ENCODE data around the gene ANGPT4.

ANGPT4 gene

GRCh38 chr20:841568-842546 lies 74.3 kb downstream of the ANGPT4 start:
- peak overlapping the region; percentile 33 for H3K4me3 ChIP-seq (ENCODE audit: low read depth, low read length)
- no peak for TF ChIP-seq CTCF (IDR thresholded peaks at IDR 0.05; ENCODE audit: insufficient read depth, low read depth, low read length, missing control alignments)
- no peak for DNase-seq (ENCODE audit: low read depth)

GRCh38 chr20:840858-841567 lies 75.1 kb downstream of the ANGPT4 start:
- peak overlapping the region; percentile 33 for H3K4me3 ChIP-seq (ENCODE audit: low read depth, low read length)
- TF ChIP-seq CTCF (IDR thresholded peaks at IDR 0.05; ENCODE audit: insufficient read depth, low read depth, low read length, missing control alignments): no peak
- DNase-seq (ENCODE audit: low read depth): no peak

GRCh38 chr20:840503-840857 lies 75.7 kb downstream of the ANGPT4 start:
- no peak overlapping the region for H3K4me3 ChIP-seq (ENCODE audit: low read depth, low read length)
- DNase-seq (ENCODE audit: low read depth): no peak
- TF ChIP-seq CTCF (IDR thresholded peaks at IDR 0.05; ENCODE audit: insufficient read depth, low read depth, low read length, missing control alignments): no peak

GRCh38 chr20:839626-840025 lies 76.5 kb downstream of the ANGPT4 start:
- no peak overlapping the region for H3K4me3 ChIP-seq (ENCODE audit: low read depth, low read length)
- DNase-seq (ENCODE audit: low read depth): no peak
- no peak for TF ChIP-seq CTCF (IDR thresholded peaks at IDR 0.05; ENCODE audit: insufficient read depth, low read depth, low read length, missing control alignments)

GRCh38 chr20:839015-839414 lies 77.1 kb downstream of the ANGPT4 start:
- no peak overlapping the region for H3K4me3 ChIP-seq (ENCODE audit: low read depth, low read length)
- no peak for TF ChIP-seq CTCF (IDR thresholded peaks at IDR 0.05; ENCODE audit: insufficient read depth, low read depth, low read length, missing control alignments)
- DNase-seq (ENCODE audit: low read depth): no peak

GRCh38 chr20:836190-836589 lies 79.9 kb downstream of the ANGPT4 start:
- no peak for DNase-seq (ENCODE audit: low read depth)
- no peak for TF ChIP-seq CTCF (IDR thresholded peaks at IDR 0.05; ENCODE audit: insufficient read depth, low read depth, low read length, missing control alignments)
- H3K4me3 ChIP-seq (ENCODE audit: low read depth, low read length): no peak overlapping the region

Data from GM12865 (cell line).